Neural progenitor cell (in vitro differentiated cells): ENCODE measurements around the gene E2F1. TPM values are rescaled to one million over a fixed set of nuclear protein-coding genes. Genes with fewer than 3 reads are reported as not detected.

Experiments used
- DNase-seq: peaks from one replicate; pipeline ENCODE4 v3.0.0-alpha.2; 2016; ENCODE audit warnings: low spot score
- H2AFZ ChIP-seq: fragments of 200-600 bp; sonication (generic); replicated peaks from 2 replicates; pipeline ENCODE4 v1.6.1; 2016; ENCODE audit warnings: antibody characterized with exemption
- H3F3A ChIP-seq: fragments of 200-600 bp; sonication (generic); 2 replicates; pipeline ENCODE4 v1.6.1; 2016; ENCODE audit warnings: antibody characterized with exemption, low read depth
- H3K27ac ChIP-seq: fragments of 200-600 bp; sonication (generic); 2 replicates; pipeline ENCODE4 v1.5.1; 2016; ENCODE audit warnings: mild to moderate bottlenecking
- H3K27me3 ChIP-seq: fragments of 200-600 bp; sonication (generic); 2 replicates; pipeline ENCODE4 v1.6.1; 2016; ENCODE audit warnings: mild to moderate bottlenecking, moderate library complexity
- H3K36me3 ChIP-seq: fragments of 200-600 bp; sonication (generic); 2 replicates; pipeline ENCODE4 v1.5.1; 2016
- H3K4me1 ChIP-seq: fragments of 200-600 bp; sonication (generic); 2 replicates; pipeline ENCODE4 v1.6.1; 2016; ENCODE audit warnings: mixed run types
- H3K4me2 ChIP-seq: fragments of 200-600 bp; sonication (generic); 2 replicates; pipeline ENCODE4 v1.6.1; 2016
- H3K4me3 ChIP-seq: fragments of 200-600 bp; sonication (generic); 2 replicates; pipeline ENCODE4 v1.5.1; 2016
- H3K79me2 ChIP-seq: fragments of 200-600 bp; sonication (generic); 2 replicates; pipeline ENCODE4 v1.6.1; 2016; ENCODE audit warnings: low read depth
- H3K9ac ChIP-seq: fragments of 200-600 bp; sonication (generic); 2 replicates; pipeline ENCODE4 v1.6.1; 2016
- H3K9me3 ChIP-seq: fragments of 200-600 bp; sonication (generic); 2 replicates; pipeline ENCODE4 v1.5.1; 2016; ENCODE audit warnings: low read depth
- H4K20me1 ChIP-seq: fragments of 200-600 bp; sonication (generic); 2 replicates; pipeline ENCODE4 v1.6.1; 2016; ENCODE audit warnings: low read depth
- H3K27ac Mint-ChIP-seq: 3 replicates; pipeline ENCODE4 v1.8.0; 2021; ENCODE audit warnings: mixed read lengths
- H3K27me3 Mint-ChIP-seq: 2 replicates; pipeline ENCODE4 v1.8.0; 2022; ENCODE audit warnings: low read depth, mild to moderate bottlenecking, inconsistent platforms, moderate library complexity, mixed read lengths; ENCODE audit not compliant: insufficient read depth
- H3K36me3 Mint-ChIP-seq: 3 replicates; pipeline ENCODE4 v1.8.0; 2021; ENCODE audit warnings: mixed read lengths
- H3K4me1 Mint-ChIP-seq: 3 replicates; pipeline ENCODE4 v1.8.0; 2021; ENCODE audit warnings: mixed read lengths
- H3K4me3 Mint-ChIP-seq: 3 replicates; pipeline ENCODE4 v1.8.0; 2021; ENCODE audit warnings: mild to moderate bottlenecking, moderate library complexity, mixed read lengths
- H3K9me3 Mint-ChIP-seq: 3 replicates; pipeline ENCODE4 v1.8.0; 2020; ENCODE audit warnings: mixed read lengths
- CTCF ChIP-seq: fragments of 200-600 bp; sonication (generic); IDR thresholded peaks from 2 replicates; pipeline ENCODE4 v1.5.1; 2017; ENCODE audit warnings: antibody characterized with exemption, mild to moderate bottlenecking
- EZH2 ChIP-seq: fragments of 200-600 bp; sonication (generic); IDR thresholded peaks from 2 replicates; pipeline ENCODE4 v1.6.1; 2017; ENCODE audit warnings: antibody characterized with exemption, mild to moderate bottlenecking, moderate library complexity
- EZH2phosphoT487 ChIP-seq: fragments of 200-600 bp; sonication (generic); IDR thresholded peaks from 2 replicates; pipeline ENCODE4 v1.6.1; 2017; ENCODE audit warnings: antibody characterized with exemption
- total RNA-seq: library from RNA; depleted of rRNA; stranded (reverse); fragments of >200 nt; gene quantifications from 2 replicates; pipeline ENCODE4 v1.2.3, GENCODE V29; 2015; ENCODE audit warnings: low replicate concordance

Gene E2F1
- total RNA-seq, 1 donor from 2014 or later = 9.7 TPM

GRCh38 chr20:33725607-33726264 lies 39.6 kb upstream of the E2F1 start:
- Histone ChIP-seq H3K9me3 (no peaks in the 10 kb centered on the region), H3K9ac (no peak overlapping the region), H3K4me2 (no peak overlapping the region), H4K20me1 (no peaks in the 10 kb centered on the region), H3K4me3 (no peak overlapping the region), H3K27me3 (no peaks in the 10 kb centered on the region), H3F3A (peaks cover 3% of the 10 kb centered on the region), H3K36me3 (no peaks in the 10 kb centered on the region), H2AFZ (no peak overlapping the region), H3K4me1 (no peaks in the 10 kb centered on the region), H3K27ac (no peak overlapping the region), H3K79me2 (no peaks in the 10 kb centered on the region)
- Mint-ChIP-seq H3K36me3 (no peaks in the 10 kb centered on the region), H3K27me3 (no peaks in the 10 kb centered on the region), H3K4me1 (no peaks in the 10 kb centered on the region), H3K27ac (peak overlapping the region; percentile 27), H3K4me3 (no peak overlapping the region), H3K9me3 (no peaks in the 10 kb centered on the region)
- DNase-seq = no peak
- TF ChIP-seq EZH2 = no peak
- TF ChIP-seq CTCF = no peak
- TF ChIP-seq EZH2phosphoT487 = no peak

- no peak for TF ChIP-seq EZH2phosphoT487
- no peak for TF ChIP-seq EZH2
- no peak for TF ChIP-seq CTCF
- peaks cover 6% of the 10 kb centered on the region for H3K4me1 Mint-ChIP-seq
- H3K4me3 Mint-ChIP-seq = no peak overlapping the region
- no peaks in the 10 kb centered on the region for H3K9me3 Mint-ChIP-seq
- no peaks in the 10 kb centered on the region for H4K20me1 ChIP-seq
- no peak overlapping the region for H3K4me3 ChIP-seq
- no peaks in the 10 kb centered on the region for H3K27me3 ChIP-seq
- no peak overlapping the region for H3K27ac ChIP-seq
- H3K36me3 Mint-ChIP-seq = no peaks in the 10 kb centered on the region
- H2AFZ ChIP-seq = no peak overlapping the region
- no peaks in the 10 kb centered on the region for H3K9me3 ChIP-seq
- peaks cover 5% of the 10 kb centered on the region for H3F3A ChIP-seq
- no peak overlapping the region for H3K9ac ChIP-seq
- no peaks in the 10 kb centered on the region for H3K79me2 ChIP-seq
- H3K36me3 ChIP-seq = no peaks in the 10 kb centered on the region
- H3K27ac Mint-ChIP-seq = no peak overlapping the region
- DNase-seq = no peak
- no peak overlapping the region for H3K4me2 ChIP-seq
- no peaks in the 10 kb centered on the region for H3K27me3 Mint-ChIP-seq
- peaks cover 2% of the 10 kb centered on the region for H3K4me1 ChIP-seq
Measured at GRCh38 chr20:33724439-33725094, 38.4 kb upstream of the E2F1 start.

DNA sequence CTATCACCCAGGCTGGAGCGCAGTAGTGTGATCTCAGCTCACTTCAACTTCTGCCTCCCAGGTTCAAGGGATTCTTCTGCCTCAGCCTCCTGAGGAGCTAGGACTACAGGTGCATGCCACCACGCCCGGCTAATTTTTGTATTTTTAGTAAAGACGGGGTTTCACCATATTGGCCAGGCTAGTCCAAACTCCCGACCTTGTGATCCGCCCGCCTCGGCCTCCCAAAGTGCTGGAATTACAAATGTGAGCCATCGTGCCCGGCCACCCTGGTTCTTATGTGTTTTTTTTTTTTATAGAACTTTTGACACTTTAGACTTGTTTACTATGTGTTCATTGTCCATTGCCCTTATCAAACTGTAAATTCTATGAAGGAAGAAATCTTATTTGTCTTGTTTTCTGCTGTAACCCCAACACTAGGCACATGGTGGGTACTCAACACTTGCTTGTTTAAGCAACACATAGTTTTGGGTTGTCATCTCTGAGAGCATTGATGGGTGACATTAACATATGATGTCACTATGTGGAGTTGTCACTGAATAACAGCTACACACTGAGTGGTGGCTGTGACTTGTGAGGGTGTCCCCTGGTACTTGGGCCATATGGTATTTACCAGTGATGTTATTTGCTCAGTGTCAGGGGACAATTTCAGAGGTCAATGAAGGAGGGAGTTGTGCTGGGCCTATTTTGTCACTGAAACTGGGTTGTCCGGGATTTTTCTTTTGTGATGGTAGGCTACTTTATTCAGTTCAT lies 35.4 kb upstream of the E2F1 start:
- Histone ChIP-seq H3K9ac (no peak overlapping the region), H3K36me3 (no peaks in the 10 kb centered on the region), H3F3A (peaks cover 9% of the 10 kb centered on the region), H2AFZ (no peak overlapping the region), H3K27me3 (no peaks in the 10 kb centered on the region), H3K4me2 (no peak overlapping the region), H3K4me1 (peaks cover 5% of the 10 kb centered on the region), H3K4me3 (no peak overlapping the region), H3K9me3 (no peaks in the 10 kb centered on the region), H3K79me2 (no peaks in the 10 kb centered on the region), H3K27ac (no peak overlapping the region), H4K20me1 (no peaks in the 10 kb centered on the region)
- peaks cover 8% of the 10 kb centered on the region for H3K4me1 Mint-ChIP-seq
- no peaks in the 10 kb centered on the region for H3K27me3 Mint-ChIP-seq
- no peak for TF ChIP-seq EZH2phosphoT487
- no peak for TF ChIP-seq EZH2
- TF ChIP-seq CTCF = no peak
- no peaks in the 10 kb centered on the region for H3K36me3 Mint-ChIP-seq
- H3K27ac Mint-ChIP-seq = no peak overlapping the region
- H3K9me3 Mint-ChIP-seq = no peaks in the 10 kb centered on the region
- no peak overlapping the region for H3K4me3 Mint-ChIP-seq
- no peak for DNase-seq
